HepG2 (cell line): Measurements from ENCODE around the gene ZNF684. TPM values are rescaled to one million over a fixed set of nuclear protein-coding genes. Genes with fewer than 3 reads are reported as not detected.

Experiments used
- ARNTL ChIP-seq: sonication (generic); formaldehyde crosslinking; IDR thresholded peaks from 2 replicates; pipeline ENCODE4 v1.4.0; 2020; ENCODE audit warnings: mild to moderate bottlenecking, missing genetic modification reagents
- CCDC6 ChIP-seq: sonication (generic); formaldehyde crosslinking; IDR thresholded peaks from 2 replicates; pipeline ENCODE4 v1.8.1; 2022; ENCODE audit warnings: mild to moderate bottlenecking, missing genetic modification reagents, moderate library complexity
- GATA4 ChIP-seq: sonication (generic); IDR thresholded peaks from 2 replicates; pipeline ENCODE4 v1.6.1; 2016; ENCODE audit warnings: antibody characterized with exemption, low read depth, borderline replicate concordance
- HES4 ChIP-seq: sonication (generic); formaldehyde crosslinking; IDR thresholded peaks from 2 replicates; pipeline ENCODE4 v1.9.0; 2021; ENCODE audit warnings: mild to moderate bottlenecking, missing genetic modification reagents, borderline replicate concordance
- HNF4G ChIP-seq, 2 experiments: sonication (generic) in 1 of 2; formaldehyde crosslinking in 1 of 2; IDR thresholded peaks; 2 replicates each; pipeline versions ENCODE4 v1.4.0 to v1.6.1; 2011 to 2020; ENCODE audit warnings: borderline replicate concordance in 2 of 2, low read depth in 2 of 2, mild to moderate bottlenecking in 2 of 2, low read length in 1 of 2, missing genetic modification reagents in 1 of 2, moderate library complexity in 1 of 2
- KDM5B ChIP-seq: sonication (generic); formaldehyde crosslinking; IDR thresholded peaks from 2 replicates; pipeline ENCODE4 v1.4.0; 2020; ENCODE audit warnings: missing genetic modification reagents, mild to moderate bottlenecking, borderline replicate concordance
- MAFK ChIP-seq, 2 experiments: IDR thresholded peaks in 1 of 2; conservative IDR thresholded peaks in 1 of 2; 2 replicates each; pipeline ENCODE4 v1.6.1; 2011; ENCODE audit warnings: improper control_type of control experiment in 2 of 2, low read length in 2 of 2
- NCOA2 ChIP-seq: sonication (generic); formaldehyde crosslinking; IDR thresholded peaks from 2 replicates; pipeline ENCODE4 v1.8.0; 2022; ENCODE audit warnings: inconsistent platforms
- PAX8 ChIP-seq: sonication (generic); formaldehyde crosslinking; IDR thresholded peaks from 2 replicates; pipeline ENCODE4 v1.8.0; 2022; ENCODE audit warnings: mild to moderate bottlenecking, missing genetic modification reagents, borderline replicate concordance
- POLR2A ChIP-seq, 2 experiments: IDR thresholded peaks; 2 replicates each; pipeline ENCODE4 v1.6.1; 2011; ENCODE audit warnings: low read depth in 2 of 2, low read length in 2 of 2, mild to moderate bottlenecking in 1 of 2, moderate library complexity in 1 of 2; ENCODE audit not compliant: insufficient read depth in 1 of 2
- PPARG ChIP-seq: conservative IDR thresholded peaks from 2 replicates; pipeline ENCODE4 v1.6.1; 2016; ENCODE audit warnings: missing biosample characterization, missing genetic modification reagents
- RFX1 ChIP-seq: fragments of 450-650 bp; IDR thresholded peaks from 2 replicates; pipeline ENCODE4 v1.6.1; 2017
- RFX5 ChIP-seq: IDR thresholded peaks from 2 replicates; pipeline ENCODE4 v1.6.1; 2011; ENCODE audit warnings: low read depth, low read length, improper control_type of control experiment
- SRY ChIP-seq: sonication (generic); formaldehyde crosslinking; IDR thresholded peaks from 2 replicates; pipeline ENCODE4 v1.8.0; 2022; ENCODE audit warnings: mild to moderate bottlenecking, missing genetic modification reagents
- TBP ChIP-seq: sonication (generic); formaldehyde crosslinking; IDR thresholded peaks from 2 replicates; pipeline ENCODE4 v1.5.0; 2020; ENCODE audit warnings: missing genetic modification reagents
- TERF1 ChIP-seq: sonication (generic); formaldehyde crosslinking; IDR thresholded peaks from 2 replicates; pipeline ENCODE4 v1.8.0; 2022; ENCODE audit warnings: mild to moderate bottlenecking, missing genetic modification reagents, moderate library complexity
- TGIF2 ChIP-seq: IDR thresholded peaks from 2 replicates; pipeline ENCODE4 v1.6.1; 2016; ENCODE audit warnings: control low read depth, missing compliant biosample characterization
- THRA ChIP-seq: sonication (generic); formaldehyde crosslinking; IDR thresholded peaks from 2 replicates; pipeline ENCODE4 v1.4.0; 2020; ENCODE audit warnings: missing genetic modification reagents, borderline replicate concordance
- ZIK1 ChIP-seq: sonication (generic); formaldehyde crosslinking; IDR thresholded peaks from 2 replicates; pipeline ENCODE4 v1.5.0; 2020; ENCODE audit warnings: mild to moderate bottlenecking, low read depth, missing genetic modification reagents, borderline replicate concordance
- ZNF20 ChIP-seq: sonication (generic); formaldehyde crosslinking; IDR thresholded peaks from 2 replicates; pipeline ENCODE4 v1.4.0; 2020; ENCODE audit warnings: mild to moderate bottlenecking, moderate library complexity, missing genetic modification reagents
- ZNF317 ChIP-seq: sonication (generic); formaldehyde crosslinking; IDR thresholded peaks from 2 replicates; pipeline ENCODE4 v1.5.0; 2020; ENCODE audit warnings: mild to moderate bottlenecking, missing genetic modification reagents
- ZNF556 ChIP-seq: sonication (generic); formaldehyde crosslinking; IDR thresholded peaks from 2 replicates; pipeline ENCODE4 v1.4.0; 2020; ENCODE audit warnings: mild to moderate bottlenecking, missing genetic modification reagents, borderline replicate concordance
- ZNF607 ChIP-seq: sonication (generic); formaldehyde crosslinking; IDR thresholded peaks from 2 replicates; pipeline ENCODE4 v1.5.1; 2020; ENCODE audit warnings: missing genetic modification reagents, mild to moderate bottlenecking, borderline replicate concordance
- ZNF672 ChIP-seq: sonication (generic); formaldehyde crosslinking; IDR thresholded peaks from 2 replicates; pipeline ENCODE4 v1.8.1; 2022; ENCODE audit warnings: missing genetic modification reagents
- ZNF83 ChIP-seq: sonication (generic); formaldehyde crosslinking; IDR thresholded peaks from 2 replicates; pipeline ENCODE4 v1.4.0; 2020; ENCODE audit warnings: missing genetic modification reagents, mild to moderate bottlenecking, borderline replicate concordance
- polyA plus RNA-seq, 8 experiments: library from polyadenylated mRNA; depleted of rRNA in 3 of 8; stranded (reverse) in 7 of 8; unstranded in 1 of 8; fragments of >200 nt; fragmentation: Illumina TruSeq in 4 of 8; extraction: Trizol in 4 of 8; gene quantifications; 2 replicates each; pipeline versions ENCODE4 v1.2.1 to v1.2.3, GENCODE V29; 2011 to 2016; ENCODE audit warnings: low read depth in 4 of 8, missing spikeins in 1 of 8, mixed read lengths in 1 of 8; ENCODE audit not compliant: insufficient read depth in 1 of 8
- total RNA-seq, 5 experiments: library from RNA; depleted of rRNA; stranded (reverse); fragments of >200 nt; fragmentation: Illumina TruSeq; extraction: Trizol; gene quantifications; 2 replicates each; pipeline ENCODE4 v1.2.3, GENCODE V29; 2016; ENCODE audit warnings: low read depth in 1 of 5
- TF ChIP-seq, protein P1 (sequence below): sonication (generic); formaldehyde crosslinking; IDR thresholded peaks from 2 replicates; pipeline ENCODE4 v1.5.1; 2020; ENCODE audit warnings: missing genetic modification reagents, mild to moderate bottlenecking, borderline replicate concordance

ZNF684 gene
- total and polyA plus RNA-seq, 2 of the 13 experiments (the other 11 are each of a cell fraction or from before 2014, with no cell fraction given), result 6.5 to 15.2 TPM

GRCh38 chr1:40531381-40532061 lies at the start of gene ZNF684 (continued):
- 0 out of 2 replicates have a peak, but pooled peaks have one; percentile 7 for TF ChIP-seq PPARG (CRISPR knock-in tag)
- TF ChIP-seq ZNF83 (CRISPR knock-in tag), result no peak
- TF ChIP-seq TGIF2 (CRISPR knock-in tag), result no peak
- no peak for TF ChIP-seq ZIK1 (CRISPR knock-in tag)
- no peak for TF ChIP-seq PAX8 (CRISPR knock-in tag)
- TF ChIP-seq HES4 (CRISPR knock-in tag), result peak; percentile 54; the same call in 1 of the 2 replicates
- TF ChIP-seq, protein P1, sequence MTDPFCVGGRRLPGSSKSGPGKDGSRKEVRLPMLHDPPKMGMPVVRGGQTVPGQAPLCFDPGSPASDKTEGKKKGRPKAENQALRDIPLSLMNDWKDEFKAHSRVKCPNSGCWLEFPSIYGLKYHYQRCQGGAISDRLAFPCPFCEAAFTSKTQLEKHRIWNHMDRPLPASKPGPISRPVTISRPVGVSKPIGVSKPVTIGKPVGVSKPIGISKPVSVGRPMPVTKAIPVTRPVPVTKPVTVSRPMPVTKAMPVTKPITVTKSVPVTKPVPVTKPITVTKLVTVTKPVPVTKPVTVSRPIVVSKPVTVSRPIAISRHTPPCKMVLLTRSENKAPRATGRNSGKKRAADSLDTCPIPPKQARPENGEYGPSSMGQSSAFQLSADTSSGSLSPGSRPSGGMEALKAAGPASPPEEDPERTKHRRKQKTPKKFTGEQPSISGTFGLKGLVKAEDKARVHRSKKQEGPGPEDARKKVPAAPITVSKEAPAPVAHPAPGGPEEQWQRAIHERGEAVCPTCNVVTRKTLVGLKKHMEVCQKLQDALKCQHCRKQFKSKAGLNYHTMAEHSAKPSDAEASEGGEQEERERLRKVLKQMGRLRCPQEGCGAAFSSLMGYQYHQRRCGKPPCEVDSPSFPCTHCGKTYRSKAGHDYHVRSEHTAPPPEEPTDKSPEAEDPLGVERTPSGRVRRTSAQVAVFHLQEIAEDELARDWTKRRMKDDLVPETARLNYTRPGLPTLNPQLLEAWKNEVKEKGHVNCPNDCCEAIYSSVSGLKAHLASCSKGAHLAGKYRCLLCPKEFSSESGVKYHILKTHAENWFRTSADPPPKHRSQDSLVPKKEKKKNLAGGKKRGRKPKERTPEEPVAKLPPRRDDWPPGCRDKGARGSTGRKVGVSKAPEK (CRISPR knock-in tag), result no peak
- no peak for TF ChIP-seq ZNF317 (CRISPR knock-in tag)
- TF ChIP-seq MAFK (conservative IDR thresholded peaks at IDR 0.05 in 1 of 2, IDR thresholded peaks at IDR 0.05 in 1 of 2; ENCODE audit: low read length in 2 of 2), result no peak
- TF ChIP-seq TERF1 (CRISPR knock-in tag), result no peak
- TF ChIP-seq ZNF20 (CRISPR knock-in tag), result no peak
- TF ChIP-seq NCOA2 (CRISPR knock-in tag), result peak; percentile 33
- TF ChIP-seq SRY (CRISPR knock-in tag), result no peak
- TF ChIP-seq ARNTL (CRISPR knock-in tag), result no peak
- TF ChIP-seq ZNF672 (CRISPR knock-in tag), result no peak
- no peak for TF ChIP-seq RFX1
- TF ChIP-seq THRA (CRISPR knock-in tag), result no peak
- TF ChIP-seq ZNF556 (CRISPR knock-in tag), result peak; percentile 68; the same call in 1 of the 2 replicates
- TF ChIP-seq CCDC6, result no peak
- TF ChIP-seq GATA4, result no peak
- TF ChIP-seq POLR2A (IDR thresholded peaks at IDR 0.05; ENCODE audit: insufficient read depth in 1 of 2, low read depth in 2 of 2, low read length in 2 of 2), result peak; percentile 74 to 76
- TF ChIP-seq KDM5B (CRISPR knock-in tag), result peak; percentile 32; the same call in 1 of the 2 replicates
- TF ChIP-seq TBP, result no peak
- no peak for TF ChIP-seq HNF4G (IDR thresholded peaks at IDR 0.05; ENCODE audit: borderline replicate concordance, low read depth, low read length)
- no peak for TF ChIP-seq HNF4G (CRISPR knock-in tag; IDR thresholded peaks at IDR 0.05; ENCODE audit: borderline replicate concordance, low read depth)
- TF ChIP-seq RFX5, result no peak
- TF ChIP-seq ZNF607 (CRISPR knock-in tag), result no peak
